DMS114 treated with DMSO at 0.1 percent for 48 hours (cell line): ENCODE data around the gene SLC6A8.

Experiments used
- DNase-seq: peaks from one replicate; lab custom pipeline; 2025; ENCODE audit not compliant: unreplicated experiment; lab: John Stamatoyannopoulos, UW

SLC6A8 gene

GRCh38 chrX:153648358-153649177 is 39.2 kb upstream of the SLC6A8 start:
- no peak for DNase-seq

DNA sequence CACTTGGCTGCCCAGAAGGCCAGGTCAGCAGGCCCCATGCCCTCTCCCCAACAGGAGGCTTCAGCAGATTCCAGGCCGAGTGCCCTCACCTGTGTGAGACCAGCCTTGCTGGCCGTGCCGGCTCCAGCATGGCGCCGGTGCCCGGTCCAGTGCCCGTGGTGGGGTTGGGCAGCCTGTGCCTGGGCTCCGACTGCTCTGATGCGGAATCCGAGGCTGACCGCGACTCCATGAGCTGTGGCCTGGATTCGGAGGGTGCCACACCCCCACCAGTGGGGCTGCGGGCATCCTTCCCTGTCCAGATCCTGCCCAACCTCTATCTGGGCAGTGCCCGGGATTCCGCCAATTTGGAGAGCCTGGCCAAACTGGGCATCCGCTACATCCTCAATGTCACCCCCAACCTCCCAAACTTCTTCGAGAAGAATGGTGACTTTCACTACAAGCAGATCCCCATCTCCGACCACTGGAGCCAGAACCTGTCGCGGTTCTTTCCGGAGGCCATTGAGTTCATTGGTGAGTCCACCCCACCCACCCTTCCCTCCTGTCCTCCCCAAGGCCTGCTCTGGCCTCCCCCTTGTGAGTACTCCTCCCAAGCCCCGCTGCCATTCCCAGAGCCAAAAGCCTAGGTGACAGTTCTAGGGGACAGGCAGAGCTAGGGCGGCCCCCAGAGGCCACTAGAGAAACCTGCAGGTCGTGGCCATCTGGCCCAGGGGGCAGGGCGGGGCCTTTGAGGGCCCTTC is 38.4 kb upstream of the SLC6A8 start:
- no peak for DNase-seq

DNA sequence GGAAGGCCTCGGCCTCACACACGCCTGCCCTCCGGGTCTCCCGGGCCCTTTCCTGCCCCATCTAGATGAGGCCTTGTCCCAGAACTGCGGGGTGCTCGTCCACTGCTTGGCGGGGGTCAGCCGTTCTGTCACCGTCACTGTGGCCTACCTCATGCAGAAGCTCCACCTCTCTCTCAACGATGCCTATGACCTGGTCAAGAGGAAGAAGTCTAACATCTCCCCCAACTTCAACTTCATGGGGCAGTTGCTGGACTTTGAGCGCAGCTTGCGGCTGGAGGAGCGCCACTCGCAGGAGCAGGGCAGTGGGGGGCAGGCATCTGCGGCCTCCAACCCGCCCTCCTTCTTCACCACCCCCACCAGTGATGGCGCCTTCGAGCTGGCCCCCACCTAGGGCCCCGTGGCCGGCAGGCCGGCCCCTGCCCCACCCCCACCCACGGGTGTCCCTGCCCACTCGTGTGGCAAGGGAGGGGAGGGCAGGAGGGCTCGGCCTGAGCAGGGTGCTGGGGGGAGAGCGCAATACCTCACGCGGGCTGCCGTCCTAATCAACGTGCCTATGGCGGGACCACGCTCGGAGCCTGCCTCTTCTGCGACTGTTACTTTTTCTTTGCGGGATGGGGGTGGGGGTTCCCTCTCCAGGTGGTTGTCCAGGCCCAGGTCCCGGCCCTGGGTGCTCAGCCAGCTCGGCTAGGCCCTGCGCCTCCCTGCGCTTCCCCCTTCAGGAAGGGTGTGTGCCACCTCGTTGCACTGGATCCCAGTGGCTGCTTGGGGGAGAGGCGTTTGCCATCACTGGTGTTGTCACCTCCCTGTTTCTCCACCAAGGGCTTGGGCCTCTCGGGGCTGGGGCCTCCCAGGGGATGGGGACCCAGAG is 37.6 kb upstream of the SLC6A8 start:
- no peak for DNase-seq

DNA sequence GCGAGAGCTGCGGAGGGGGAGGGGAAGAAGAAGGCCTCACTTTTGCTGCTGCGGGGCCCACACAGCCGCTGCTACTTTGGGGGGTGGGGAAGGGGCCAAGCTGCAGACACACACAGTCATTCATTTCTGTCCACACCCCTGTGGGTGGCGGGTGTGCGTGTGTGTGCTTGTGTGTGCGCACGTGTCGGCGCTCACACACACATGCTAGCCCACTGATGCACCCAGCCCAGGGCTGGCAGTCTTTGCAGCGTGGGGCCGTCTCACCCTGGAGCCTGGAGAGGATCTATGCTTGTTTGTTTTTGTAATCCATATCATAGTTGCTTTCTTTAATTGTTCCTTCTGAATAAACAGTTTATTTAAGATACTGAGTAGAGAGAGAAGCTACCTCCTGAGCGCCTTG is 36.8 kb upstream of the SLC6A8 start:
- DNase-seq = no peak

GRCh38 chrX:153651540-153652079 is 36.1 kb upstream of the SLC6A8 start:
- DNase-seq = no peak

- DNase-seq = no peak
Observed at GRCh38 chrX:153653556-153653955, 34.2 kb upstream of the SLC6A8 start.

GRCh38 chrX:153657161-153657560 is 30.6 kb upstream of the SLC6A8 start:
- no peak for DNase-seq

DNA sequence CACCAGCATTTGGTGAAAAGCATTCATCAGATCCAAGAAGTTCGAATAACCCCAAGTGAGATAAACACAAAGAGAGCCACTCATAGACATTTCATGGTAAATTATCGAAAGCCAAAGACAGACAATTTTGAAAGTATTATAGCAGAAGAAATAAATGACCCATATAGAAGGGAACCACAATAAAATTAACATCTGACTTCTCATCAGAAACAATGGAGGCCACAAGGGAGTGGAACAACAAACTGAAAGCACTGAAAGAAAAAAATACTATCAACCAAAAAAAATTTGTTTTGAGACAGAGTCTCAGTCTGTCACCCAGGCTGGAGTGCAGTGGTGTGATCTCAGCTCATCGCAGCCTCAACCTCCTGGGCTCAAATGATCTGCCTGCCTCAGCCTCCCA is 28.5 kb upstream of the SLC6A8 start:
- DNase-seq = no peak

GRCh38 chrX:153662266-153662665 is 25.5 kb upstream of the SLC6A8 start:
- no peak for DNase-seq

DNA sequence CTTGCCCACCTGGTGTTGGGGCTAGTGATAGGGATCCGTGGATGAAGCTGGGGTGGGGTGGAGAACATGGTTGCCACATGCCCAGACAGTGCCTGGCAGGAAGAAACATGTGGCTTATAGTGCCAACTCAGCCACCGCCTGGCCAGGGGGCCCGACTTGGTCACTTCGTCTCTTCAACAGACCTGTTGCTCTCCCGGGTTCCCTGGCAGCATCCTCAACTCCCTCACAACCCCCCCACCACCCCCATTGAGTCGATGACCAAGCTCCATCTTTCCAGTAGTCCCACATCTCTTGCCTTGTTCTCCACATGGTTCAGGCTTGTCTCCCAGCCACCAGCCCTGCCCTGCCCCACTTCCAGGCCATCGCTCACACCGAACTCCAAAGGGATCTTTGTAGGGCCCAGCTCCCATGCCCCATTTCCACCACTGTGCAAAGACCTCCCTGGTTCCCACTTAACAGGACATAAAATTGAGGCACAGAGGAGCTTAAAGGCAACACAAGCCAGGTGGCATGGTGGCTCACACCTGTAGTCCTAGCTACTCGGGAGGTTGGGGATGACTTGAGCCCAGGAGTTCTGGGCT is 21.9 kb upstream of the SLC6A8 start:
- no peak for DNase-seq

GRCh38 chrX:153667281-153667955 is 20.3 kb upstream of the SLC6A8 start:
- no peak for DNase-seq

- DNase-seq = peak; percentile 8
Observed at GRCh38 chrX:153667956-153668396, 19.8 kb upstream of the SLC6A8 start.

- no peak for DNase-seq
Observed at GRCh38 chrX:153668423-153669173, 19.1 kb upstream of the SLC6A8 start.

GRCh38 chrX:153669174-153669890 is 18.4 kb upstream of the SLC6A8 start:
- no peak for DNase-seq

DNA sequence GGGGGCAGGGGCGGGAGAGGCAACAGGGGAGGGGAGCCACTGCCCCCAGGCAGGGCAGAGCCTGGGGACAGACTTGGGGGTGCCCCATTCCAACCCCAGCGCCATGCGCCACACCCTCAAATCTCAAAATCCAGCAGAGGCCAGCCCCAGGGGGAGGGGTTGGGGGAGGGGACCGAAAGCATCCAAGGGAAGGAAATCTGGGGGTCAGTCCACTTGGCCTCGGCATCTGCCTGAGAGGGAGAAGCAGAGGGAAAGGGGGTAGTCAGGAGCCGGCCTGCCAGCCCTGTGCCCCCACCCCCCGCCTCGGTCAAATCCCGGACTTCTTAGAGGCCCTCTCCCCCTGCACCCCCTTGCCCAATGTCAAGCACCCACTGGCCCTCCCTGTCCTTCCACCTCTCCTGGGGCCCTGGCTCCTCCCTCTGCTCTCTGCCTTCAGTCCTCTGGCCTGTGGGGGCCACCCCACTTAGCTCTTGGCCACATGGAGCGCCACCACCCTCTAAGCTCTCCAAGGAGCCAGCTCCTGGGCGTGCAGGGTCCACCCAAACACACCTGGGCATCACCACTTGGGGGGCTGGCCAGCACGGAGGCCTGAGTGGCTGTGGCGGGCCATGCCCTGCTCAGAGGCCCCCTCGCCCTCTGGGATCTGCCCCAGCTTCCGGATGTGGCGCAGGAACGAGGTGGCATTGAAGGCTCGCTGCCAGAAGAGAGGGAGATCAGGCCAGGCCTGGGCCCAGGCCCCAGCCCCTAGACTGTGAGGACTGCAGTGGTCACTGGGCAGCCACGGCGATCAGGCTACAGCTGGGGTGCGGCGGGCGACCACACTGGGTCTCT is 17.6 kb upstream of the SLC6A8 start:
- DNase-seq = no peak

DNA sequence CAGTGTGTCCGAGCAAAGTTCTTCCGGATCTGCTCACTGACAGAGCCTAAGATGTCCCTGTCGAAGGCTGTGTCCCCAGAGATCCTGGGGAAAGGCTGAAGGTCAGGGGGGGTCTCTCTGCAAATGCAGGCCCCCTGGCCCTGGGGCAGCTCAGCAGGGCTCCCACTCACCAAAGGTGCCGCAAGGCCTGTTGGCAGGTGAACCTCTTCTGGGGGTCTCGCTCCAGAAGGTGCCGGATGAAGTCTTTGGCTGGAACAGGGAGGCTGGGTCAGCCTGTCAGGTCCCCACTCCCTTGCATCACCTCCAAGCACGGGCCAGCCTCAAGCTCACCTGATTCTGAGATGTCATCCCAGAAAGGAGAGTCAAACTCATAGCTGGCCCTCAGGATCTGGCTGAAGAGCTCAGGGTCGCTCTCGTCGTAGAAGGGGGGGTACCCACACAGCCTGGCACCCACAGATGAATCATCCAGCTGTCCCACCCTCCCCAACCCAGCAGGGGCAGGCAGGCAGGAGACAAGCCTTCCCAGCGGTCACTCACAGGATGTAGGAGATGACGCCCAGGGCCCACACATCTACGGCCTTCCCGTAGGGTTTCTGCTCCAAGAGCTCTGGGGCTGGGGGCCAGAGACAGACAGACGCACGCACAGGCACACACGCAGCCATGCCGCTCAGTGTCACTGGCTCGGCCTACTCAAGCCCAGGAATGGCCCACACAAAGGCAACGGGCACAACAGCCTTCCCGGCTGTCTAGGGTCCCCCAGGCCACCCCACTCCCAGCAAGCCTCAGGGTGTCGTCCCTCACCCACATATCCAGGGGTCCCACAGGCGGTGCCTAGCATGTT is 16.8 kb upstream of the SLC6A8 start:
- DNase-seq = no peak
